ENCODE data around the gene HES2.

Gene HES2

DNA sequence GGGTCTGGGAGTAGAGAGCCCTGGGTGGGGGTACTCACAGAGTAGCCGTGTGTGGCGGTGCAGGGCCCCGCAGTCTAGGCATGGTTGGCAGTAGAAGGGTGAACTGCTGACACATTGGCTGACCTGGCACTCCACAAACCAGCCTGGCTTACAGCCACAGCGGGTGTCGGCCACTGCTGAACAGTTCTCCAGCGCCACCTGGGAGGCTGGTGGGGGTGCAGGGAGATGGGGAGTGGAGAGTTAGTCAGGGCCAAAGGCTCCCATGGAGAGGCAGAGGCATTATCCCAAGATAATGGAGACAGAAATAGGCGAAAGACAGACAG is 44.8 kb upstream of the HES2 start:
- no peak overlapping the region for H2AFZ ChIP-seq (ENCODE audit: insufficient read depth, low read length, poor library complexity)
- no peak overlapping the region for H3K4me3 ChIP-seq (ENCODE audit: low read depth, low read length)
- H3K4ac ChIP-seq (ENCODE audit: low read depth, low read length) = no peak overlapping the region
- no peak overlapping the region for H2BK5ac ChIP-seq (ENCODE audit: low read depth, low read length, poor library complexity)
- no peak overlapping the region for H4K12ac ChIP-seq (ENCODE audit: low read depth, low read length)
- peaks cover 2% of the 10 kb centered on the region for H3K9me3 ChIP-seq (ENCODE audit: insufficient read depth, low read depth, low read length)
- no CpG with 5 or more reads among the region's 7 CpGs for WGBS (ENCODE audit: extremely low coverage, insufficient coverage, insufficient read length)
- H3K4me2 ChIP-seq (ENCODE audit: low read length) = no peak overlapping the region
- H2BK120ac ChIP-seq (ENCODE audit: insufficient read depth, low read length, poor library complexity) = no peak overlapping the region
- H3K4me1 ChIP-seq (ENCODE audit: control insufficient read depth in 1 of 2, insufficient read depth in 2 of 2, low read length in 2 of 2) = no peaks in the 10 kb centered on the region
- no peak overlapping the region for H2BK12ac ChIP-seq (ENCODE audit: low read length)
- no peak overlapping the region for H3K27ac ChIP-seq (ENCODE audit: low read depth, low read length)
- no peaks in the 10 kb centered on the region for H3K79me2 ChIP-seq (ENCODE audit: control insufficient read depth, insufficient read depth, low read length, poor library complexity)
- H3K18ac ChIP-seq (ENCODE audit: low read length) = no peak overlapping the region
- peaks cover 67 to 77% of the 10 kb centered on the region in 2 experiments for H3K36me3 ChIP-seq (ENCODE audit: control insufficient read depth in 1 of 2, insufficient read depth in 2 of 2, low read length in 2 of 2)
- H2AK5ac ChIP-seq (ENCODE audit: low read length) = no peak overlapping the region
- no peak overlapping the region for H4K91ac ChIP-seq (ENCODE audit: low read depth, low read length)
- no peak overlapping the region for H3K9ac ChIP-seq (ENCODE audit: low read length)
- H3K27me3 ChIP-seq (ENCODE audit: insufficient read depth, low read length) = no peaks in the 10 kb centered on the region
- no peaks in the 10 kb centered on the region for H3K79me1 ChIP-seq (ENCODE audit: low read length)
- H3K23ac ChIP-seq (ENCODE audit: low read length) = no peak overlapping the region
- no peak overlapping the region for H4K8ac ChIP-seq (ENCODE audit: low read depth, low read length)
- H3K14ac ChIP-seq (ENCODE audit: low read length) = no peak overlapping the region
- no peak for DNase-seq

DNA sequence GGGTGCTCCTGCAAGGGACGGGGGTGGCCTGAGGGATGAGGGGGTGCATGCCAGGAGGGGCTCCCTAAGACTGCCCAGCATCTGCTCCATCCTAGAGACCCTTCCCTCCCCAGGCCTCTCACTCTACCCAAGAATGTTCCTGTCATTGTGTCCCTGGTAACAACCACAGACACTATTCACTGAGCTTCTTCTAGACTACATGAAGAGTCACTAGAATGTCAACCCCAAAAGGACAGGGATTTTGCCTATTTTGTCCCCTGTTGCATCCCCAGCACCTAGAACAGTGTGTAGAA is 43.3 kb upstream of the HES2 start:
- WGBS (ENCODE audit: extremely low coverage, insufficient coverage, insufficient read length) = no CpG with 5 or more reads among the region's 1 CpG
- H2BK12ac ChIP-seq (ENCODE audit: low read length) = no peak overlapping the region
- no peaks in the 10 kb centered on the region for H3K79me1 ChIP-seq (ENCODE audit: low read length)
- no peak overlapping the region for H3K27ac ChIP-seq (ENCODE audit: low read depth, low read length)
- H4K12ac ChIP-seq (ENCODE audit: low read depth, low read length) = no peak overlapping the region
- no peak overlapping the region for H2BK5ac ChIP-seq (ENCODE audit: low read depth, low read length, poor library complexity)
- H2AK5ac ChIP-seq (ENCODE audit: low read length) = no peak overlapping the region
- H4K8ac ChIP-seq (ENCODE audit: low read depth, low read length) = no peak overlapping the region
- no peaks in the 10 kb centered on the region for H3K27me3 ChIP-seq (ENCODE audit: insufficient read depth, low read length)
- H3K9ac ChIP-seq (ENCODE audit: low read length) = no peak overlapping the region
- H3K4ac ChIP-seq (ENCODE audit: low read depth, low read length) = no peak overlapping the region
- H3K4me3 ChIP-seq (ENCODE audit: low read depth, low read length) = no peak overlapping the region
- H3K4me2 ChIP-seq (ENCODE audit: low read length) = no peak overlapping the region
- no peak overlapping the region for H2BK120ac ChIP-seq (ENCODE audit: insufficient read depth, low read length, poor library complexity)
- no peak for DNase-seq
- no peak overlapping the region for H3K23ac ChIP-seq (ENCODE audit: low read length)
- no peak overlapping the region for H3K14ac ChIP-seq (ENCODE audit: low read length)
- H3K18ac ChIP-seq (ENCODE audit: low read length) = no peak overlapping the region
- peaks cover 53 to 63% of the 10 kb centered on the region in 2 experiments for H3K36me3 ChIP-seq (ENCODE audit: control insufficient read depth in 1 of 2, insufficient read depth in 2 of 2, low read length in 2 of 2)
- H2AFZ ChIP-seq (ENCODE audit: insufficient read depth, low read length, poor library complexity) = no peak overlapping the region
- no peaks in the 10 kb centered on the region for H3K4me1 ChIP-seq (ENCODE audit: control insufficient read depth in 1 of 2, insufficient read depth in 2 of 2, low read length in 2 of 2)
- no peaks in the 10 kb centered on the region for H3K79me2 ChIP-seq (ENCODE audit: control insufficient read depth, insufficient read depth, low read length, poor library complexity)
- H3K9me3 ChIP-seq (ENCODE audit: insufficient read depth, low read depth, low read length) = no peaks in the 10 kb centered on the region
- no peak overlapping the region for H4K91ac ChIP-seq (ENCODE audit: low read depth, low read length)

DNA sequence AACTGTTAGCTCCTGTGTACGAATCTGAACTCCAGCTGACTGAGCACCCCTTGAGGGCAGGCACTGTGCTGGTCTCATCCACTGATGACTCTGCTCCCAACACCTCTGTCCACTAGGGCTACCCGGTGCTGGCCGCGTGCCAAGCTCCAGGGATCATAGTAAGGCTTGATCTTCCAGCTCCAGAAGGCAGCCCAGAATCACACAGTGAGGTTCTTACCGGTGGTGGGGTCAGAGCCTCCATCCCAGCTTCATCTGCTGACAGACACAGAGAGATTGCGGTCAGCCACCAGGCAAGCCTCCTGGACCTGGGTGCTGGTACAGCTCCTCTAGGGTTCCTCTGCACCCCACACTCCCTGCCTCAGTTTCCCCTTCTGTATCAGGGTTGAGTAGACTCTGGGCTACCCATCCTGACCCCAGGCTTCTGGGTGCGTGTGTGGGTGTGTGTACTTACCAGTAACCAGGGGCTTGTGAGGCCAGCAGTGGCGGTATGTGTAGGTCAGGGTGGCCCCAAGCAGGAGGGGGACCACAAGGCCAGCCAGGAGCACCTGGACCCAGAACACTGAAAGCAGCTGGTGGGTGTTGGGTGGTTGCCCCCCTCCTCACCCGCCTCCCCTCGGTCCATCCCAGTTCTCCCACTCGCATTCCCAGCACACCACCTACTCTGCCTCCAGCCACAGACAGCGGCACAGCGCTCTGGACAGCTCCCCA is 42.8 kb upstream of the HES2 start:
- H3K27ac ChIP-seq (ENCODE audit: low read depth, low read length) = no peak overlapping the region
- no peaks in the 10 kb centered on the region for H3K27me3 ChIP-seq (ENCODE audit: insufficient read depth, low read length)
- H3K79me2 ChIP-seq (ENCODE audit: control insufficient read depth, insufficient read depth, low read length, poor library complexity) = no peaks in the 10 kb centered on the region
- H3K14ac ChIP-seq (ENCODE audit: low read length) = no peak overlapping the region
- no peak overlapping the region for H3K23ac ChIP-seq (ENCODE audit: low read length)
- no peak overlapping the region for H3K18ac ChIP-seq (ENCODE audit: low read length)
- no peaks in the 10 kb centered on the region for H3K9me3 ChIP-seq (ENCODE audit: insufficient read depth, low read depth, low read length)
- no peak overlapping the region for H2BK12ac ChIP-seq (ENCODE audit: low read length)
- no peak overlapping the region for H3K4me3 ChIP-seq (ENCODE audit: low read depth, low read length)
- H3K9ac ChIP-seq (ENCODE audit: low read length) = no peak overlapping the region
- no CpG with 5 or more reads among the region's 13 CpGs for whole genome bisulfite sequencing (ENCODE audit: extremely low coverage, insufficient coverage, insufficient read length)
- DNase-seq = no peak
- H2BK120ac ChIP-seq (ENCODE audit: insufficient read depth, low read length, poor library complexity) = no peak overlapping the region
- H3K4ac ChIP-seq (ENCODE audit: low read depth, low read length) = no peak overlapping the region
- H2AK5ac ChIP-seq (ENCODE audit: low read length) = no peak overlapping the region
- no peak overlapping the region for H4K12ac ChIP-seq (ENCODE audit: low read depth, low read length)
- no peaks in the 10 kb centered on the region for H3K4me1 ChIP-seq (ENCODE audit: control insufficient read depth in 1 of 2, insufficient read depth in 2 of 2, low read length in 2 of 2)
- H4K91ac ChIP-seq (ENCODE audit: low read depth, low read length) = no peak overlapping the region
- no peak overlapping the region for H2AFZ ChIP-seq (ENCODE audit: insufficient read depth, low read length, poor library complexity)
- no peak overlapping the region for H3K4me2 ChIP-seq (ENCODE audit: low read length)
- no peak overlapping the region for H4K8ac ChIP-seq (ENCODE audit: low read depth, low read length)
- H2BK5ac ChIP-seq (ENCODE audit: low read depth, low read length, poor library complexity) = no peak overlapping the region
- H3K36me3 ChIP-seq (ENCODE audit: control insufficient read depth in 1 of 2, insufficient read depth in 2 of 2, low read length in 2 of 2) = peaks cover 48 to 58% of the 10 kb centered on the region in 2 experiments
- no peaks in the 10 kb centered on the region for H3K79me1 ChIP-seq (ENCODE audit: low read length)

DNA sequence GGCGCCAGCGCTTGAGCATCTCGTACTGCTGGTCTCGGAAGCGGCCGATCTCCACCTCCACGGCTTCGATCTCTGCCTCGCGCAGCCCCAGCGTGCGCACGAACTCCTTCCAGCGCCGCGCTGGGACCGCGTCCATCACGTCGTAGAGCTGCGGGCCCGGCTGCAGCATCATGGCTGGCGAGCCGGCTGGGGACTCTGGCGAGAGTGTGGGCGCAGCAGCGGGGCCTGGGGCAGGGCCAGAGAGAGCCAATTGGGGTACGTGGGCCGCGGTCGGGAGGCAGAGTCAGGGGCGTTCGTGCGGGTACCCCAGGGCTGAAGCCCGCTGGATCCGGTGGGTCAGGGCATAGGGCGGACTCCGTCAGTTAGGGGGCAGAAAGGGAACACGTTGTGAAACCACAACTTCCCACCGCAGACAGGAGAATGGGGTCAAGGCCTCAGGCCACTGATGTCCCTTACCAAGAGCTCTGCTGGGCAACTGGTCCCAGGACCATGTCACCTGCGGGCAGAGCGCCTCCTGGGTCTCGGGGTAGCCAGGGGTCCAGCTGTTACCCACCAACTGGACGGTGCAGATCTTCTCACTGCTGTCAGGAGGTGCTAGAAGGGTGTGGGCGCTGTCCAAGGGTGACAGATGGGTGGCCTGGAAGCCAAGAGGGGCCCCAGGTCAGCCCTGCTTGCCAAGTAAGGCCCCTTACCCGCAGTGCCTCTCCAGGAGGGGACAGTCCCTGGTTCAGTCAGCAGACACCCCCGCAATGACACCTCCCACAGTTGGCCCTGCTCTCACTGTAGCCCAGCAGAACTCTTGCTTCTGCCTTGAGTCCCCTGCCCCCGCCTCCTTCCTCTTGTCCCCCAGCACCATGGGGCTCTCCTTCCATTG is 42.1 kb upstream of the HES2 start:
- Histone ChIP-seq H4K12ac (ENCODE audit: low read depth, low read length) (no peak overlapping the region), H3K9ac (ENCODE audit: low read length) (no peak overlapping the region), H4K91ac (ENCODE audit: low read depth, low read length) (no peak overlapping the region), H3K9me3 (ENCODE audit: insufficient read depth, low read depth, low read length) (no peaks in the 10 kb centered on the region), H3K36me3 (ENCODE audit: control insufficient read depth in 1 of 2, insufficient read depth in 2 of 2, low read length in 2 of 2) (peaks cover 40 to 50% of the 10 kb centered on the region in 2 experiments), H3K14ac (ENCODE audit: low read length) (no peak overlapping the region), H3K4ac (ENCODE audit: low read depth, low read length) (no peak overlapping the region), H4K8ac (ENCODE audit: low read depth, low read length) (no peak overlapping the region), H2BK120ac (ENCODE audit: insufficient read depth, low read length, poor library complexity) (no peak overlapping the region), H3K18ac (ENCODE audit: low read length) (no peak overlapping the region), H3K27me3 (ENCODE audit: insufficient read depth, low read length) (no peaks in the 10 kb centered on the region), H2AFZ (ENCODE audit: insufficient read depth, low read length, poor library complexity) (no peak overlapping the region), H3K4me1 (ENCODE audit: control insufficient read depth in 1 of 2, insufficient read depth in 2 of 2, low read length in 2 of 2) (no peaks in the 10 kb centered on the region), H3K4me2 (ENCODE audit: low read length) (no peak overlapping the region), H3K4me3 (ENCODE audit: low read depth, low read length) (no peak overlapping the region), H3K79me2 (ENCODE audit: control insufficient read depth, insufficient read depth, low read length, poor library complexity) (no peaks in the 10 kb centered on the region), H3K23ac (ENCODE audit: low read length) (no peak overlapping the region), H2AK5ac (ENCODE audit: low read length) (no peak overlapping the region), H2BK12ac (ENCODE audit: low read length) (no peak overlapping the region), H3K27ac (ENCODE audit: low read depth, low read length) (no peak overlapping the region), H2BK5ac (ENCODE audit: low read depth, low read length, poor library complexity) (no peak overlapping the region), H3K79me1 (ENCODE audit: low read length) (no peaks in the 10 kb centered on the region)
- peak in 1 of 2 donors; percentile 41 for DNase-seq
- WGBS (ENCODE audit: extremely low coverage, insufficient coverage, insufficient read length) = no CpG with 5 or more reads among the region's 48 CpGs
